ENCODE results near the gene PALLD. TPM values are rescaled to one million over a fixed set of nuclear protein-coding genes. Genes with fewer than 3 reads are reported as not detected.

Gene PALLD
- total and polyA plus RNA-seq, 3 donors from 2014 or later = 138 to 156 (median 146) TPM

GRCh38 chr4:168485156-168485910, 11.5 kb upstream of the PALLD start:
- no peaks in the 10 kb centered on the region for H3K4me1 ChIP-seq
- no peaks in the 10 kb centered on the region for H3K9me3 ChIP-seq
- intact Hi-C loops (cut with DNase I; ENCODE audit: low total_unique reads) = no loop called here
- H3K36me3 ChIP-seq (ENCODE audit: low read depth, missing control alignments) = no peaks in the 10 kb centered on the region
- TF ChIP-seq POLR2A (IDR thresholded peaks at IDR 0.05) = no peak
- no peak for TF ChIP-seq CTCF (IDR thresholded peaks at IDR 0.05)
- no peak overlapping the region for H3K4me3 ChIP-seq
- DNase-seq = no peak
- no peaks in the 10 kb centered on the region for H3K27me3 ChIP-seq
- no peak overlapping the region for H3K27ac ChIP-seq
- 88 to 96% methylated on average over 2 of the region's 2 CpGs for WGBS, 2 donors

GRCh38 chr4:168486912-168487281, 10.0 kb upstream of the PALLD start:
- Histone ChIP-seq H3K27me3 (no peaks in the 10 kb centered on the region), H3K9me3 (no peaks in the 10 kb centered on the region), H3K27ac (no peak overlapping the region), H3K4me3 (no peak overlapping the region), H3K36me3 (ENCODE audit: low read depth, missing control alignments) (no peaks in the 10 kb centered on the region), H3K4me1 (no peaks in the 10 kb centered on the region)
- intact Hi-C loops (cut with DNase I; ENCODE audit: low total_unique reads) = no loop called here
- no peak for DNase-seq
- 94% methylated on average over 1 of the region's 1 CpG; no CpG with 5 or more reads in 1 of the 2 donors for WGBS, 2 donors
- TF ChIP-seq POLR2A (IDR thresholded peaks at IDR 0.05) (no peak), CTCF (IDR thresholded peaks at IDR 0.05) (no peak)

DNA sequence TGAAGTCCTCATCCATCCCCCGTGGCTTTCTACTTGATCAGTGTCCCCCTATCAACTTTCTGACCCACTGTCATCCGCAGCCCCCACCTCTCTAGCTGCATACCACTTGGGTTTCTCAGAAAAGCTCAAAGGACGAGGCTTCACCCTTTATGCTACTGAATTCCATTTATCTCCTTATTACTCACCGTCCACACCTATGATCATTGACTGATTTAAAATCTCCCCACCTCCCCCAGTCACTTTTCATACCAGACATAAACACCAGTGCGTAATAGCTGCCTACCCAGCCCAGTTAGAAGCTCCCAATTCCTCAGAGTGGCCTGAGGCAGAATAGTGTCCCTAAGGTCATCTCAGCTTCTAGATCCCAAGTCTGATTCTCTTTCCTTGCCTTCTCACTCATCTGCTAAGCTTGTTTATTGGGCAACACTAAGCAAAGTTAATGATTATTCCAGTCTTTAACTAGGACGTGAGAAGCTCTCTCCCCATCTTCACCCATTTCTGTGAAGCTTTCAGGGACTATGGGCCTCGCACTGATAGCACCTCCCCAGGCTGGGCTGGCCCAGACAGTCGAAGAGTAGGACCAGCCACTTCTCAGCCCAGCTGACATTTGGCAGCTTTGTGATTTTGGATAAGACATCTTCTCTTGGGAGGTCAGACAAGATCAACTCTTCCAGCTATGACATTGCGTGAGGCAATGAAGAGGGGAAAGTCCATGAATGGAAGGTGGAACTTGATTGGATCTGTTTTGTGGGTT, 9.4 kb upstream of the PALLD start:
- intact Hi-C loops (cut with DNase I; ENCODE audit: low total_unique reads) = no loop called here
- DNase-seq = no peak
- TF ChIP-seq POLR2A (IDR thresholded peaks at IDR 0.05) (no peak), CTCF (IDR thresholded peaks at IDR 0.05) (no peak)
- no peaks in the 10 kb centered on the region for H3K9me3 ChIP-seq
- no peaks in the 10 kb centered on the region for H3K4me1 ChIP-seq
- H3K27me3 ChIP-seq = no peaks in the 10 kb centered on the region
- no peak overlapping the region for H3K4me3 ChIP-seq
- WGBS, 2 donors = 81 to 95% methylated on average over 9 of the region's 9 CpGs
- no peaks in the 10 kb centered on the region for H3K36me3 ChIP-seq (ENCODE audit: low read depth, missing control alignments)
- no peak overlapping the region for H3K27ac ChIP-seq

DNA sequence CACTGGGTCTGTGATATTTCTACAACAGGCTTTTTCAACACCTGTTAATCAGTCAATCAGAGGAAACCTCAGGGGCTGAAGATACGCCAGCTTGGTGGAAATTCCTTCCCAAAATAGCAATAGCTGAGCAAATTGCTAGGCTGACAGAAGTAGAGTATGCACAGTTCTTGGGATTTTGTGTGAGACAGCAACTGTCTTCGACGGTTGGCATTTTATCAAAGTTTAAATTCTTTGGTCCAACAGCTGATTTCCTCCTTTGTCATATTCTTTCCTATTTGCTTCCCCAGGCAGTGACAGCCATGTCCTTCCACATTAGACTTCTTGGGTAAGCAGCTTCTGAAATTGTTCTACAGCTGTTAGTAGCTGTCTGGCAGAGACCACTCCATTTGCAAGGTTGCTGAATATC, 8.0 kb upstream of the PALLD start:
- Histone ChIP-seq H3K4me1 (no peaks in the 10 kb centered on the region), H3K4me3 (no peak overlapping the region), H3K36me3 (ENCODE audit: low read depth, missing control alignments) (no peaks in the 10 kb centered on the region), H3K27me3 (no peaks in the 10 kb centered on the region), H3K9me3 (no peaks in the 10 kb centered on the region), H3K27ac (no peak overlapping the region)
- DNase-seq = no peak
- intact Hi-C loops (cut with DNase I; ENCODE audit: low total_unique reads) = no loop called here
- WGBS, 2 donors = 64 to 70% methylated on average over 3 of the region's 3 CpGs
- TF ChIP-seq CTCF (IDR thresholded peaks at IDR 0.05) (no peak), POLR2A (IDR thresholded peaks at IDR 0.05) (no peak)

Measured in testis (tissue), 3 donors.